ENCODE measurements around the gene AKAP13.

DNA sequence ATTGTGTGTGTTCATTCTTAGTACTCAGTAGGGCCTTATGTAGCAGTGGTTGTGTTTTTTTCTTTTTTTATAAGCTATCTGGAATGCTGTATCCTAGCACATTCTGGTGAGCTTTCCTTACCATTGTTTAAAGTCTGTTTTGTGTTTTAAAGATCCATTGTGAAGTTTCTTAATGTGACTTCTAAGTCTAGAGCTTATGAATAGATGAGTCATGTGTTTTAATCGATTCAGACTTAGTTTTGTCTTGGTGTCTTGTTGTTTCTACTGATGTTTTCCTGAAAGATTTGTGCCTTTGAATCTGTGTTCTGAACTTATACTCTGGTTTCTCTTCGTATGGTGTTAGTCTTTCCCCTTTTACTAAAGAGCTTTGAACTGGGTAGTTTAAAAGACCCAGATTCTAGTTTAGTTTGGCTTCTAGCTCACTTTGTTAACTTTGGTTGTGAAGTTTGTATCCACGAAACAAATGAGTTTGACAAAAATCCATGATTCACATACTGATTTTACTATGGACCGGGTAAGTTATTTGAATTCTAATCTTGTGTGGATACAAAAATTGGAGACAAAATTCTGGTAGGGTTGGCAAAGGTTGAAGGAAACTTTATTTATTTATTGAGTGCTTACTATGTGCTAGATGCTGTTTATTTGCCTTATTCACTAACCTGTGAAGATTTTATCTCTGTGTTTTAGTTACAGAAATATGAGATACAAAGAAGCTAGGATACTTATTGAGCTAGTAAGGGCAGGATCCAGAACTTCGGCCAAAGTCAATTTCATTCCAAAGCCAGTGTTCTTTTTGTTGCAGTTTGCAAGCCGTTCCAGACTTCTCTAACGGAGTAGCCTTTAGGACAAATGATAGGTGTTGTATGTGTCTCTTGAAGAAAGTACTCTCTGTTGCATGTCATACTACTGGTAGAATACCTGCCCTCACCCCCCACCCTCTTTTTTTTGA is 24.8 kb downstream of the AKAP13 start:
- TF ChIP-seq, protein P1, sequence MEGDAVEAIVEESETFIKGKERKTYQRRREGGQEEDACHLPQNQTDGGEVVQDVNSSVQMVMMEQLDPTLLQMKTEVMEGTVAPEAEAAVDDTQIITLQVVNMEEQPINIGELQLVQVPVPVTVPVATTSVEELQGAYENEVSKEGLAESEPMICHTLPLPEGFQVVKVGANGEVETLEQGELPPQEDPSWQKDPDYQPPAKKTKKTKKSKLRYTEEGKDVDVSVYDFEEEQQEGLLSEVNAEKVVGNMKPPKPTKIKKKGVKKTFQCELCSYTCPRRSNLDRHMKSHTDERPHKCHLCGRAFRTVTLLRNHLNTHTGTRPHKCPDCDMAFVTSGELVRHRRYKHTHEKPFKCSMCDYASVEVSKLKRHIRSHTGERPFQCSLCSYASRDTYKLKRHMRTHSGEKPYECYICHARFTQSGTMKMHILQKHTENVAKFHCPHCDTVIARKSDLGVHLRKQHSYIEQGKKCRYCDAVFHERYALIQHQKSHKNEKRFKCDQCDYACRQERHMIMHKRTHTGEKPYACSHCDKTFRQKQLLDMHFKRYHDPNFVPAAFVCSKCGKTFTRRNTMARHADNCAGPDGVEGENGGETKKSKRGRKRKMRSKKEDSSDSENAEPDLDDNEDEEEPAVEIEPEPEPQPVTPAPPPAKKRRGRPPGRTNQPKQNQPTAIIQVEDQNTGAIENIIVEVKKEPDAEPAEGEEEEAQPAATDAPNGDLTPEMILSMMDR (IDR thresholded peaks at IDR 0.05; ENCODE audit: poor library complexity, severe bottlenecking) = no peak
- no peak for TF ChIP-seq EZH2 (IDR thresholded peaks at IDR 0.05; ENCODE audit: borderline replicate concordance, insufficient read depth, low read length, poor library complexity, severe bottlenecking)
- no peak for TF ChIP-seq EP300 (conservative IDR thresholded peaks at IDR 0.05; ENCODE audit: poor library complexity, severe bottlenecking)
- TF ChIP-seq, protein P2, sequence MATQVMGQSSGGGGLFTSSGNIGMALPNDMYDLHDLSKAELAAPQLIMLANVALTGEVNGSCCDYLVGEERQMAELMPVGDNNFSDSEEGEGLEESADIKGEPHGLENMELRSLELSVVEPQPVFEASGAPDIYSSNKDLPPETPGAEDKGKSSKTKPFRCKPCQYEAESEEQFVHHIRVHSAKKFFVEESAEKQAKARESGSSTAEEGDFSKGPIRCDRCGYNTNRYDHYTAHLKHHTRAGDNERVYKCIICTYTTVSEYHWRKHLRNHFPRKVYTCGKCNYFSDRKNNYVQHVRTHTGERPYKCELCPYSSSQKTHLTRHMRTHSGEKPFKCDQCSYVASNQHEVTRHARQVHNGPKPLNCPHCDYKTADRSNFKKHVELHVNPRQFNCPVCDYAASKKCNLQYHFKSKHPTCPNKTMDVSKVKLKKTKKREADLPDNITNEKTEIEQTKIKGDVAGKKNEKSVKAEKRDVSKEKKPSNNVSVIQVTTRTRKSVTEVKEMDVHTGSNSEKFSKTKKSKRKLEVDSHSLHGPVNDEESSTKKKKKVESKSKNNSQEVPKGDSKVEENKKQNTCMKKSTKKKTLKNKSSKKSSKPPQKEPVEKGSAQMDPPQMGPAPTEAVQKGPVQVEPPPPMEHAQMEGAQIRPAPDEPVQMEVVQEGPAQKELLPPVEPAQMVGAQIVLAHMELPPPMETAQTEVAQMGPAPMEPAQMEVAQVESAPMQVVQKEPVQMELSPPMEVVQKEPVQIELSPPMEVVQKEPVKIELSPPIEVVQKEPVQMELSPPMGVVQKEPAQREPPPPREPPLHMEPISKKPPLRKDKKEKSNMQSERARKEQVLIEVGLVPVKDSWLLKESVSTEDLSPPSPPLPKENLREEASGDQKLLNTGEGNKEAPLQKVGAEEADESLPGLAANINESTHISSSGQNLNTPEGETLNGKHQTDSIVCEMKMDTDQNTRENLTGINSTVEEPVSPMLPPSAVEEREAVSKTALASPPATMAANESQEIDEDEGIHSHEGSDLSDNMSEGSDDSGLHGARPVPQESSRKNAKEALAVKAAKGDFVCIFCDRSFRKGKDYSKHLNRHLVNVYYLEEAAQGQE (IDR thresholded peaks at IDR 0.05; ENCODE audit: borderline replicate concordance) = no peak

All from neural cell (in vitro differentiated cells).